NCI-H1436 (cell line): ENCODE measurements around the gene CFAP65.

ENCODE experiments used
- DNase-seq: peaks from one replicate; lab custom pipeline; 2025; lab: John Stamatoyannopoulos, UW

Gene CFAP65

DNA sequence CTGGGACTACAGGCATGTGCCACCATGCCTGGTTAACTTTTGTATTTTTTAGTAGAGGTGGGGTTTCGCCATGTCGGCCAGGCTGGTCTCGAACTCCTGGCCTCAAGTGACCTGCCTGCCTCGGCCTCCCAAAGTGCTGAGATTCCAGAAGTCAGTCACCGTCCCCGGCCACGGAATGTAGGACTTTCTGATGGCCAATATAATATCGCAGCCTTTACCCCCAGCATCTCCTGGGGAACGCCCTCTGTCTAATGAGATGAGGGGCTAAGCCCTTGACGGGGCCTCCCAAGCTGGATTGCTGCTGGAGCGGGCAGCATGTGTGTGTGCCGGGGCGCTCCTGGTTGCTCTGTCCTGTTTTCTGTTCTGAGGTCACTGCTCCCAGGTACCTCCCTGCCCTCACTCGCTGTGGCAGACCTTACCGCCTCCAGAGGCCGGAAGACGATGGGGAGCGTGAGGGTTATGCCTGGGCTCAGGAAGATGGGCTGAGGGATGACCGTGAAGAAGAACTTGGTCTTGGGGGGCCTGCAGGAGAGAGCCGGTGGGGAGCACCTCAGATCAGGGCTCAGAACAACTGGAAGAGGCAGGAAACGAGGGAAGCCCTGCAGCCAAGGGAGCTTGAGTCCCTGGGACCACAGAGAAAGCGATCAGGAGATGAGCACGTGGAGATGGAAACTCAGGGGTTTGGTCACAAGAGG, 9.1 kb downstream of the CFAP65 start:
- no peak for DNase-seq

GRCh38 chr2:219031005-219031738, 10.1 kb downstream of the CFAP65 start:
- DNase-seq, result no peak

GRCh38 chr2:219030177-219030940, 11.0 kb downstream of the CFAP65 start:
- no peak for DNase-seq

DNA sequence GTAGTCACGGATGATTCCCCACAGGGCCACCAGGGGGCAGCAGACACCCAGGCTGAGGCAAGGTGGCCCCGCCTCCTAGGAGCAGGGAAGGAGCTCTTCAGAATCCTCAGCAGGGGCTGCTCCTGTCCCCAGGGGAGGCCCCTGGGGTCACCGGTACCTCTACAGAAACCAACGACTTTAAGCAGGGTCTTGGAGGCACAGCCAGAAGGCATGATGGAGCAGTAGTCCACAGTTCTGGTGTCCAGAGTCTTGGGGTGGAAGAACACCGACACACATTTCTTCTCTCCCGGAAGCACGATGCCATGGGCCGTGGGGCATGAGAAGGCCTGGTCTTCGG, 11.5 kb downstream of the CFAP65 start:
- peak; percentile 76 for DNase-seq

DNA sequence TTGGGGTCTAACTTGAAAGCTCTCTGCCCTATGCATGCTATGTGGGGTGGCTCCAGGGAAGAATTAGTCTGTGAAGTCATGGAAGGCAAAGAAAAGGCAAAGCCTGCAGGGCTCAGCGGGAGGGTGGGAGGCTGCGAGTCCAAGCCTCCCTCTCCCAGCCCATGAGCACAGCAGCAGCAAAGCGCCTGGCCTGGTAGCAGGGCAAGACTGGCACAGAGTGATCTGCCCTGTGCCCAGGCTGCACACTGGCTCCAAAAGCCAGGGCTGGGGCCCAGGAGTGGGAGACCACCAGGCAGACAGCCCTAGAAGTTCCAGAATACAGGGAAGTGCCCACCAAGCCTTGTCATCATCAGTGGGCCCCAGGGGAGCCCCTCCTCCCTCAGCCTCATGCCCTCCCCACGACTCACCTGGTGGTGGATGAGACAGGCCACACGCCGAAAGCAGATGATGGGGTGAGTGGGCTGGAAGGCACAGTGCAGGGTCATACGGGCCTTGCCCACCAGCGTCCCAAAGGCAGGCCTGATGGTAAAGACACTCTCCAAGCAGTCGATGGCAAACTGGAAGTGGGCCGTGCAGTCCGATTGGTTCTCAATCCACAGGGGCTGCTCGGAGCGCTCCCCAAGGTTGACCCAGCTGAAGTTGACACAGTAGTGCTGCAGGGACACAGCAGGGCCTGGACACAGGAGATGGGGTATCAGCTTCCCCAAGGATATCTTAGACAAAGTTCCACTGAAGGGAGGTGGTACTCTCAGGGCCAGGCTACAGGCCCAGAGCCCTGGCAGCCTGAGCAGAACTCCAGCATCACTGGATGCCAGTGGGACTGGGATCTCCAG, 12.1 kb downstream of the CFAP65 start:
- no peak for DNase-seq

DNA sequence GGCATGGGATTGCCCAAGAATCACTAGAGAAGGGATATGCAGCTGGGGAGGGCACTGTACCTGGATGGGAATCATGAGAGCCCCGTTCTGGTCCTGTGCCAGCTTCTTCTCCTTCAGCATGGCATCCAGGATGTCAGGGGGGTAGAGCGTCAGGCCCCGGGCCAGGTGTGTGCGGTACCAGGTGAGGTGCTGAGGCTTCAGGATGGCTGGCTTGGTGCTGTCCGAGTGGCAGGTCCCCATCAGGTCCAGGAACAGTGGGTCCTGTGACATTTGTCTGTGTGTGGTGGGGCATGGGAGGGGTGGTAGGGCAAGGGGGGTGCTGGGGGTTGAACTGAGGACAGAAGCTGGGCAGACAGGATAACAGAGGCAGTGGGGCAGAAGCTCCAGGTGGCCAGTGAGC, 13.2 kb downstream of the CFAP65 start:
- DNase-seq, result no peak

GRCh38 chr2:219027511-219028055, 13.7 kb downstream of the CFAP65 start:
- no peak for DNase-seq

DNA sequence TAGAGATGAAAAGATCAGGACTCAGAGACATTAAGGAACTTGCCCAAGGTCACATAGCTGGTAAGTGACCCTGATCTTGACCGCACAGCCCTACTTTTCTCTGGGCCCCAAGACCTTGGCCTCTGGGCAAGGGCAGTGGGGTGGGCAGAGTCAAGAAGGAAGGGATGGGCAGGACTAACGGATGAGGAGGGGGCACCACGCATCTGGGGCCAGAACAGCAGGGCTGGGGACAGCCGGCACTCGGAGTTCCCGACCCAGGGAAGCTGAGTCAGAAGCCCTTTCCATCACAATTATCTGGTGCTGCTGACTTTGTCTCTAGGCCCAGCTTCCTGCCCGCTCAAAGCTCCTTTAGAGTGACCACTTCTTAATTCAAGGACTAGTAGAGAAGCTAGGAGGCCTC, 14.4 kb downstream of the CFAP65 start:
- DNase-seq, result no peak

DNA sequence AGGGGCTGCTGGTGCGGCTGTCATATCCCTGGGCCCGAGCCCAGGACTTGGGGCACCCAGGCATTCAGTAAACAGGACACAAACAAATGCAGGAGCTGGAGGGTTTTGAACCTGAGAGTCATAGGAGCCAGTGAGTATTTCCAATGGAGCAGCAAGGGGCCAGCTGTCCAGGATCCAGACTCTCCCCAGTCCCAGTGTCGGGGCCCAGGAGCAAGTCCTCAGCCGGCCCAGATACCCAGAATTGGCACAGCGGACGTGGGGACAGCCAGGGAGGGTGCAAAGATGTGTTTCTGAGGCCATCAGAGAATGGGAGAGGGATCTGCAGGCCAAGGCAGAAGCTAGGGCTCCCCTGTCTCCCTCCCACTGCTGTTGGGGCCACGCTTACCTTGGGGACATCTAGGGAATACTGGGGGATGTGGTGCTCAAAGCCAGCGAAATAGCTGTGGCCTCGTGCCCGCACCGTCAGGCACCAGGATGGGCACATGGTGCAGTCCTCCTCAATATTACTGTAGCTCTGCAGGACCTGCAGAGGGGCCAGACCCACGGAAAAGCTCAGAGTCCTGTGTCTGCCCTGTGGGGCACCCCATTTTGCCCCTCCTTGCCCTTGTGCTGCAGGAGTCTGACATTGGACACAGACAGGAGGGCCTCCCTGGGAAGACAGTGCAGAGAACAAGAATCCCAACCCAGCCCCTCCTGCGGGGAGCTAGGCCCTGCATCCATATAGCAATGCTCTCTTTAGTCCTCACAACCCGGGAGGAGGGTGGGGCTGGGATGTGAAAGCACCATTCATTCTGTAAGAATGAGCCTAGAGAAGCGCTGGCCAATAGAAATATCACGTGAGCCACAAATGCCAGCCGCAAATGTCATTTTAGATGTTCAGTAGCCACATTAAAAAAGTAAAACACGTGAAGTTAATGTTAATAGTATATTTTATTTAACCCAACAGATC, 15.4 kb downstream of the CFAP65 start:
- DNase-seq, result no peak

DNA sequence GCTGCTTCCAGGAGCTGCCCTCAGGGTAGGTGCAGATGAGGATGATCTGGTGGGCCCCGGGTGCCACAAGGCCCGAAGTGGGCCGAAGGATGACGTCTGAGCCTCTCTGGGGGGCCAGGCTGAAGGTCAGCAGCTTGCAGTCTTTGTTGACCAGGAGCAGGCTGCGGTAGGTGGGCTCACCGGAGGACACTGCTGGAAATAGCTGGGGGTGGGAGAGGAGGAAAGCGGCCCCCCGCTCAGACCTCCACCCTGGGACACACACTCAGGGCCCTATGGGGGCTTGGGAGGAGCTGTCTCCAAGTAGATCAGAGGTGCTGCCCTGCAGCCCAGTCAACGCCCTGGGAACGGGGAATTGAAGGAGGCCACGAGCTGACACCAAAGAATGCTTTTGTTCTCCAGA, 17.3 kb downstream of the CFAP65 start:
- DNase-seq, result no peak

DNA sequence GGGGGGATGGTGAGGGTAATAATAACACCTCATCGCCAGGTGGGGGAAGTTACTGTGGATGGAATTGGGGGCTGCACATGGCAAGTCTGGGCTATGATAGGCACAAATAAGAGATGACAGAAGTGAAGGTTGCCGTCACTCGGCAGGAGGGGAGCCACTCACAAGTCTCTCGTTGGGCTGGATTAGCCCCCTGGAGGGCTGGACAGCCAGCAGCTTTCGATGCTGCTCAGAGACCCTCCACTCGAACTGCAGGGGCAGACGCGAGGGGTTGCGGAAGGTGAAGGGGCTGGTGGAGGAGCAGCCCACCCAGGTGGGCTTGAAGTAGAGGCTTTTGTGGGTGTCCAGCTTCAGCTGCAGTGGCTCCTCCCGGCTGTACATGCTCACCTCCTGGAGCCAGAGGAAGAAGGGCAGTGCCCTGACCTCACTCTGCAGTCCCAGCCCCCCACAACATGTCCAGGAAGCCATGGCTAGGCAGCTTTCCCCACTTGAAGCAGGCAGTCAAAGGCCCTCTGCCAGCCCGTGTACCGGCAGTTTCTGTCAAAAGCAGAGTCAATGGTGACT, 18.2 kb downstream of the CFAP65 start:
- no peak for DNase-seq

- no peak for DNase-seq
These were observed 18.7 kb downstream of the CFAP65 start for GRCh38 chr2:219022616-219023015.

DNA sequence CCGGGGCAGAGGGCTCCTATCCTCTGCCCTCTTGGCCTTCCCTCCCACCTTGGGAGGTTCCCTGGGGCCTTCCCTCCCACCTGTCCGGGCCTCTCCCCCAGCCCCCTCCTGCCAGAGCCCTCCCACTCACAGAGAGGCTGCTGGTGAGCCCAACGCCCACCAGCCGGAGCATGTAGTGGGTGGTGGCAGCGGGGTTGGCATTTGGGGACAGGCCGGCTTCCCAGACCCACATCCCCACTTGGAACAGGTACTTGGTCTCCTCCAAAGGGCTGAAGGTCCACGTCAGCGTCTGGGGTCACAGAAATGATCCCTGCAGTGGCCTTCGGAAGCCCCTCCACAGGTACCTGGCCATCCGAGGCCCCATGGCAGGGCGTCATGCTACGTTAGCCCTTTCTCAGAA, 19.3 kb downstream of the CFAP65 start:
- DNase-seq, result no peak

DNA sequence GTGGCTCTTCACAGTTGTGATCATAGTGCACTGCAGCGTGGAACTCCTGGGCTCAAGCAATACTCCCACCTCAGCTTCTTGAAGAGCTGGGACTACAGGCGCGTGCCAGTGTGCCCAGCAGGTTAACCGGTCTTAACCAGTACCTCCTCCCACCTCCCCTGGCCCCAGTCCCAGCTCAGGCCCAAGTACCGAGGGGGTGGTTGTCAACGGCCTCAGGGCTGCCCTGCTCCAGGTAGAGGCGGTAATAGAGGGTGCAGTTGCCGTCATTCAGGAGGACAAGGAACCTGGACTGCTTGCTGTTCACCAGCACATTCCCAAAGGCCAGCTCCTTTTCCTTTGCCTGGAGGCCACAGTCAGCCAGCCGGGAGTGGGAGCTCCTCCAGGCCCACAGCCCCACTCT, 19.7 kb downstream of the CFAP65 start:
- DNase-seq, result no peak

GRCh38 chr2:219020604-219021365, 20.5 kb downstream of the CFAP65 start:
- DNase-seq, result no peak

DNA sequence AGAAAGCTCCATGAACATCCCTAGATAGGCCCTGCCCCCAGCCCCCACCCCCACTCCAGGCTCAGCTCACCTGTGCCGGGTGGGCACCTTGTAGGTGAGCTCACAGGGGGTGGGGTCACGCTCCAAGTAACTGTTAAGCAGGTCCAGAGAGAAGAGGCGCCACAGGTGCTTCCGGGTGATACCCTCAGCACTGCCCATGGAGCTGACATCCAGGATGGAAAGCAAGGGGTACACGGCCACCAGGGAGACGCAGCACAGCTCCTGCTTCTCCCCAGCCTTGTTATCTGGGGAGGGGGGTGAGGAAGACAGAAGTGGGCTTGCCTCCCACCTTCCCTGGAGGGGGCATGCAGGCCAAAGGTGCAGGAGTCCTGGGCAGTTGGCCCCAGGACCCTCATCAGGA, 21.9 kb downstream of the CFAP65 start:
- DNase-seq, result no peak

- DNase-seq, result no peak
These were observed 22.6 kb downstream of the CFAP65 start for GRCh38 chr2:219018726-219019125.

DNA sequence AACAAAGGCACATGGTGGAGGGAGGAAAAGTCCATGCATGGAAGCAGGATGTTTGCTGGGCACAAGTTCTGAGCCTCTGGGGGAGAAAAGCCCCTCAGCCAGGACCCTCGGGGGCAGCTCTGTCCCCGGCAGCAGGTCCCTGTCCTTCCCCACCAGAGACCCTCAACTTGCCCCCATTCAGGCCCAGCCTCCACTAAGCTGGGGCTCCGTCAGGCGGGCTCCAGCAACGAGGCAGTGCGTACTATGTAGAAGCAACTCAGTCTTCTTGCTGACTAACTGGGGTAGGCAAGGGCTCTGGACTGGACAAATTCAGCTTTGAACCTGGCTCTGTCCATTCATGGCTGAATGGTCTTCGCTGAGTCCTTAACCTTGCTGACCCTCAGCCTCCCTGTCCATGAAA, 23.0 kb downstream of the CFAP65 start:
- DNase-seq, result no peak

DNA sequence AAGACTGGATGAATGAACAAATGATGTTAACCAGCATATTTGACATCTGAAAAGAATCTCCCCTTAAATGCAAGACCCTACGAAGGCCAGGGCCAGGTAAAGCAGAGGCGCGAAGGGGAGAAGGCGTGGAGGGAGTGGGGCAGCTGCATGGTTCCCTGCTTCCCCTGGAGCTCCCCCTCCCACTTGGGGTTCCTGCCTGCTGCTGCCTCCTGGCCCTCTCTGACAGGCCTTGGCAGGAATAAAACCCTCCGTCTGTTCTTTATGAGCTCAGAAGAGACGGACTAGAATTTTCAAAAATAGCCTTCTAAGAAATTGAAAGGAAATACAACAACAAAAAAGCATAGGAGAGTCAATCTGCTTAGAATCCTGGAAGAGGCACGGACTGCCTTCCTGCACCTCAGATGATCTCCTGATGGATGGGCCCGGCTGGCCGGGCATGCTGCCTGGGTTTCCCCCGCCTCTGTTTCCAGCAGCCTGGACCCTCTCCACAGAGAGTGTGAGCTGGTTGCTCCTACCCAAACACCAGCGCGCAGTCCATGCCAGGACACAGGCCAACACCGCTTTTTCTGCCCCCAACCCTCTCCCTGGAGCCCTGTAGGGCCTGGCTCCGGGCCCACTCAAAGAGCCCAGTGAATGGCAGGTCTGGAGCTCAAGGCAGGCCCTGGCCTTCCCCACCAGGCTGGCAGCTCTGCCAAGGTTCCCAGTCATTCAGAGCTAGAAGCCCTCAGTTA, 23.9 kb downstream of the CFAP65 start:
- no peak for DNase-seq
